NCI-H69 (cell line): Measurements from ENCODE around the gene ANAPC7.
"Not testable (repeated sequence)": the region's sequence is repeated elsewhere in the genome, so short reads cannot be mapped to it uniquely, and the experiment has no call there.

Source experiments
- DNase-seq: peaks from one replicate; lab custom pipeline; 2025; lab: John Stamatoyannopoulos, UW

Gene ANAPC7

DNA sequence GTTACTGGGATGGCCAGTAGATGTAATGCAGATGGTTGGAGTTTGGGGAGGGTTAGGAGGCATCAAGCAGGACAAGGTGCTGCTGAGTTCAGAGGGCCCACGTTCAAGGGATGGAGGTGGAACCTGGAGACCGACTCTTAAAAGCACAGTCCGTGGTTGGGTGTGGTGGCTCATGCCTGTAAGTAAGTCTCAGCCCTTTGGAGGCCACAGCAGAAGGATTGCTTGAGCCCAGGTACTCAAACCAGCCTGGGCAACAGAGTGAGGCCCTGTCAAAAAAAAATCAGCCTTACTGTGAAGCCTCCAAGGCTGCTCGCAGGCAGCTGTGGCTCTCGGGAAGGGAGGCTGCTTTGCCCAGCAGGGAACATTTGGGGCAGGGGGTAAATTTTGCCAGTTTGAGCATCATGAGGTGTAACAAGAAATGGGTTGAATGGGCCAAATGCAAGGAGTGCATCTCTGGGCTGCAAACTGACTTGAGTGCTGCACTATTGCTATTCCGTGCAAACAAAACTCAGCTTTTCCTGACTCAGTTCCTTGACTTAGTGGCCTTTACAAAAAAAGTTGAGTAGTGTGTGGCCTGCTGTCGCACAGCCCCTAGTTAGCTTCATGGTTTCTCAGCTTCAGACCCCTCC lies 55.0 kb downstream of the ANAPC7 start:
- DNase-seq = no peak

- DNase-seq = no peak
Observed at GRCh38 chr12:110347767-110348166, 55.7 kb downstream of the ANAPC7 start.

DNA sequence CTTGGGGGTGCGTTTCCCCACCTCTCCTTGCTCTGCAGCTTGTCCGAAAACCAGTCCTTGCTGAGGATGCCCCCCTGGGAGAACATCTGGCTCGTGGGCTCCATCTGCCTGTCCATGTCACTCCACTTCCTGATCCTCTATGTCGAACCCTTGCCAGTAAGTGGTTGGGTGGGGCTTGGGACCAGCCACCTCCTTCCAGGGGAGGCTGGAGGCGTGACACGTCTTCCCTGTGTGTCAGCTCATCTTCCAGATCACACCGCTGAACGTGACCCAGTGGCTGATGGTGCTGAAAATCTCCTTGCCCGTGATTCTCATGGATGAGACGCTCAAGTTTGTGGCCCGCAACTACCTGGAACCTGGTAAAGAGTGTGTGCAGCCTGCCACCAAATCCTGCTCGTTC lies 57.5 kb downstream of the ANAPC7 start:
- DNase-seq = no peak

DNA sequence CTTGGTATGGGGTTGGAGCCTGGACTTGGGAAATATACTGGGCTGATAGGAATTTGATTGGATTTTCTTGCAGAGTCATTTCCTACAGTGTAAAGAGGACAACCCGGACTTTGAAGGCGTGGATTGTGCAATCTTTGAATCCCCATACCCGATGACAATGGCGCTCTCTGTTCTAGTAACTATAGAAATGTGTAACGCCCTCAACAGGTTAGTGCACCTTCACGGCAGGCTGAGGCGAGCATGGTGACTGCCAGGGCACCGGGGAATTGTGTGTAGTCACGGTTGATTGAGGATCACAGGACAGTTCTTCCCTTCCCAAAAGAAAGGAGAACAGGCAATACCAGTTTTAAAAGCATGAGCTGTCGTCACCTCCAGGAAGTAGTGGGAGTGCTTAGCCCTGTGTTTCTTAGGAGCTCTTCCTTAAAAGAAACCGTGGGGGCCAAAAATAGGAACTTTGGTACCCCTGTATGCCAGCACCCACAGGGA lies 58.3 kb downstream of the ANAPC7 start:
- DNase-seq = no peak

DNA sequence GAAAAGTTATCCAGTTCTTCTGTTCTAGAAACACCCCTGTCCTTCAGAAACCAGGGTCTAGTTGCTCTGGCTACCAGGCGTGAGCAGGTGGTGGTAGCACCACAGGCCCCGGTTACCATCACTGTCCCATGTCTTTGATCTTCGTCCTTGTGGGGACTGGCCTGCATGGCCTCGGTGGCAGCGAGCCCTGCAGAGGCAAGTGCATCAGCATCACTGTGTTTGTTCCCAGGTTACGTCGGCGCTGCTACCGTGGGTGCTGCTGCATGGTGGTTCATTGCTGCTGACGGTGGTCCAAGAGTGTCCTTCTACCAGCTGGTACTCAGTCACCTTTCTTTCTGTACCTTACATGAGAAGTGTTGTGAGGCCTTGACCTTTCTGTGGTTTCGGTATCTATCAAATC lies 58.9 kb downstream of the ANAPC7 start:
- no peak for DNase-seq

DNA sequence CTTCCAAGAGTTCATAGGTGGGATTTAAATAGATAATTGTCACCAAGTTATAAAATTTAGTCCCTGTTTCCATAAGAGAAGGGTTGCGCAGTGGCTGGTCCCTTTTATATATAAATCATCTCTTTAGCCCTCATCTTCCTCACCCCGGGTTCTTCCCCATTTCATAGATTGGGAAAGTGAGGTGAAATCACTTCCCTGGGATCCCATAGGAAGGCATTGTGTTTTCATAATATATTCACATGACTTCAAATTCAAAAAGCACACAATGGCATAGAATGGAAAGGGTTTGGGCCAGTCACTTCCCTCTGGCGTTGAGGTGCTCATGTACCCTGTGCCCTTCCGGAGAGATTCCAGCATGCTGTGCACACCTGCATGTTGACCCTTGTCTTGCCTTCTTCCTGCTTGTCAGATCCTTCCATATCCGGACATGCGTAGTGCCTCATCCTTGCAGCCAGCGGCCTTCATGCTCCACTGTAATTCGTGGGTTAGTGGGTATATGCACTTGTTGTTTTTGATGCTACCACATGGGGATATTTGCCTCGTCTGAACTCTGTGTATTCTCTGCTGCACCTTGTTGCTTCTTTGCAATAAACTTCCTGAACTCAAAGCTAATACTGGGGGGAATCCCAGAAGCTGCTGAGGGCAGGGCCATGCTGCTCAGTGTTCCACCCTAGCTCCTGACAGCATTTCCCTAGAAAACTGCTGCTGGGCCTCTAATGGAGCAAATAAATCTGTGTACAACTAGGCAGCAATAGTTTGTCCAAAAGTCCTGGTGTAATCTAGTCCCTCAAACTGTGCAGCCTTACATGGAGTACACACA lies 59.6 kb downstream of the ANAPC7 start:
- DNase-seq = no peak

- DNase-seq = no peak
Observed at GRCh38 chr12:110343114-110343513, 60.4 kb downstream of the ANAPC7 start.

DNA sequence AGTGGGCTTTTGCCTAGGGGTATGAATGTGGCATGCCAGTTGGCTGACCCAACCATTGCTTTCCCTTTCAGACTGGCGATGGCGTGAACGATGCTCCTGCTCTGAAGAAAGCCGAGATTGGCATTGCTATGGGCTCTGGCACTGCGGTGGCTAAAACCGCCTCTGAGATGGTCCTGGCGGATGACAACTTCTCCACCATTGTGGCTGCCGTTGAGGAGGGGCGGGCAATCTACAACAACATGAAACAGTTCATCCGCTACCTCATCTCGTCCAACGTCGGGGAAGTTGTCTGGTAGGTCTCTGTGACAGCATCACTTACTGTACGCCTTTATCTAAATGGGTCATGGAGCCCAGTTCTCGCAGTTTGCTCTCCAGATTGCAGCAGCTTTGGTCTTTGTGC lies 61.4 kb downstream of the ANAPC7 start:
- DNase-seq = no peak

DNA sequence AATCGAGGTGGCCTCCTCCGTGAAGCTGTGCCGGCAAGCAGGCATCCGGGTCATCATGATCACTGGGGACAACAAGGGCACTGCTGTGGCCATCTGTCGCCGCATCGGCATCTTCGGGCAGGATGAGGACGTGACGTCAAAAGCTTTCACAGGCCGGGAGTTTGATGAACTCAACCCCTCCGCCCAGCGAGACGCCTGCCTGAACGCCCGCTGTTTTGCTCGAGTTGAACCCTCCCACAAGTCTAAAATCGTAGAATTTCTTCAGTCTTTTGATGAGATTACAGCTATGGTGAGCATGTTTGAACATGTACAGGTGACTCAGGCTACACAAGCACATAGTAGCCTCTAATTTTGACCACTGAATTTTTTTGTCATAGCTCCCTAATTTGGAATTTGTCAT lies 62.8 kb downstream of the ANAPC7 start:
- no peak for DNase-seq

- not testable (repeated sequence) for DNase-seq
Observed at GRCh38 chr12:110340261-110340660, 63.2 kb downstream of the ANAPC7 start.

- DNase-seq = no peak
Observed at GRCh38 chr12:110339184-110339952, 64.1 kb downstream of the ANAPC7 start.

- peak; percentile 43 for DNase-seq
Observed at GRCh38 chr12:110338754-110339153, 64.8 kb downstream of the ANAPC7 start.

- no peak for DNase-seq
Observed at GRCh38 chr12:110337912-110338710, 65.4 kb downstream of the ANAPC7 start.

GRCh38 chr12:110335481-110336045 lies 67.9 kb downstream of the ANAPC7 start:
- DNase-seq = no peak

GRCh38 chr12:110333201-110333600 lies 70.3 kb downstream of the ANAPC7 start:
- no peak for DNase-seq

DNA sequence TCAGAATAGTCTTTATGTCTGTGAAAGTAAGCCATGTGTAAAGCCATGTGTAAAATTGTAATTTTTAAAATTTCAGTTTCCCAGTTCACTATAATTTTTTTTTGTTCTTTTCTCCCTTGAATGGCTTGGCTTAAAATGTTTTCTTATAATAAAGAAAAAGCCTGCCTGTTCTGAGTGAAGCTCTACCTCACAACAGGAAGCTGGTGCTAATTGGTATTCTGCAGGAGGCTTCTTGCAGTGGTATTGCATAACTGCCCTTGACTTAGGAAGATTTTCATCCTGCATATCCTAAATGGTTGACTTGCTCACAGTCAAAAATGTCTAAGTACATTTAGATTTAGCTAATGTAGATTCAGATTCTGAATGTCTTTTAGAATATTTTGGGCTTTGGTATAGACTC lies 73.0 kb downstream of the ANAPC7 start:
- peak; percentile 38 for DNase-seq

DNA sequence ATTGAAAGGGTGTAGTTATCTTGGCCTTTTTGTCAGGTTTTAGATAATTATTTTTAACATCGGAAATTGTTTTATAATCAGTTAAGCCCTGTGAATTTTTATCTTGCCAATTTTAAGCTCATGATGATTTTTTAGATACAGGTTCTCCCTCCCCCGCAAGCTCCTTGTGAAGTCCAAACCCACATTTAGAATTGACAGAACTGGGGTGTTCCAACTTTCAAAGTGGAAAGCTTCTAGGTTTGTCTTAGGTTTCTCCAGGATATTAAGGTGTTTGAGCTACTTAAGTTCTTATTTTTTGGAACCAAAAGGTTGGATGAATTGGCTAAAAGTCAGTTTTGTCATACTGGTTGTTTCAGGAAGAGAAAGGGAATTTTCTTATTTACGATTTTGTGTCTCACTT lies 73.4 kb downstream of the ANAPC7 start:
- no peak for DNase-seq

DNA sequence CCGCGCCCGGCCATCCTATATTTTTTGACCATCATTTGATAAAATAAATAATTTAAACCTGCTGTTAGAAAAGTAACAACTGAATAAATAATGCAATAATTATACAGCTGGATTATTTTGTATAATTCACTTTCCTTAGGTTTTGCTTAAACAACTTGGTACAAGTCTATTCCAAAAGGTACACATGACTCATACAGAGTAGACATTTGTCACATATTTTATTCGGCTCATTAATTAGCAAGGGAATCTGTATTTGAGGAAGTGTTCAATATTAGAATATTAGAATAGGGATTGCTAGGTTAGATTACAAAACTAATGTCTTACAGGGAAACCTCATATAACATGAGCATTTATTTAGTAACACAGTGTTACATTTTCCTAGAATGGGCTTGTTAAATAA lies 73.8 kb downstream of the ANAPC7 start:
- DNase-seq = no peak
